Measurements from ENCODE around the gene KBTBD8.

DNA sequence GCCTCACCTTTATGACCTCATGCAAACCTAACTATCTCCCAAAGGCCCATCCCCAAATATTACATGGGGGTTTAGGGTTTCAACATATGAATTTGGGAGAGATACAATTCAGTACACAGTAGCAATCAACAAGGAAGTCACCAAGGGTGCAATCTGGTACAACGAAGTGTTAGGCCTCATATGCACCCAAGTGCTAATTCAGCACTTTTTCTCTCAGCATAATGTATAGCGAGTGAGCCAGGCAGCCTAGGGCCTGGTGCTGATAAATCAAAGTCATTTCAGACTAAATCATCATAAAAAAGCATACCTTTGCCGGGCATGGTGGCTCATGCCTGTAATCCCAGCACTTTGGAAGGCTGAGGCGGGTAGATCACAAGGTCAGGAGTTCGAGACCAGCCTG, 11.7 kb upstream of the KBTBD8 start:
- TF ChIP-seq PAX5 (IDR thresholded peaks at IDR 0.05; ENCODE audit: insufficient read depth, low read length, severe bottlenecking) = no peak
- no peak for TF ChIP-seq POU2F2 (IDR thresholded peaks at IDR 0.05; ENCODE audit: low read depth, low read length)
- no peak for TF ChIP-seq POLR2AphosphoS5 (IDR thresholded peaks at IDR 0.05; ENCODE audit: low read depth, low read length)
- no peak for TF ChIP-seq TAF1 (IDR thresholded peaks at IDR 0.05; ENCODE audit: low read depth, low read length)
